Liver (tissue), 9 donors: ENCODE measurements around the gene SNAPC3. TPM values are rescaled to one million over a fixed set of nuclear protein-coding genes. Genes with fewer than 3 reads are reported as not detected.

ENCODE experiments used
- DNase-seq: peaks from one replicate; pipeline ENCODE4 v3.0.0-alpha.2; 2017; ENCODE audit warnings: low spot score
- H3K27ac ChIP-seq, 2 donors: one replicate each; pipeline ENCODE4 v1.7.0; 2013; ENCODE audit warnings: inconsistent platforms in 2 of 2, low read length in 2 of 2, control low read depth in 1 of 2, low read depth in 1 of 2, mild to moderate bottlenecking in 1 of 2
- H3K27me3 ChIP-seq, 4 donors: one replicate each; pipeline versions ENCODE4 v1.6.1 to v1.7.0; 2013; ENCODE audit warnings: low read length in 3 of 4, inconsistent platforms in 1 of 4, mild to moderate bottlenecking in 1 of 4, moderate library complexity in 1 of 4; ENCODE audit not compliant: control insufficient read depth in 4 of 4, insufficient read depth in 4 of 4
- H3K36me3 ChIP-seq, 4 donors: one replicate each; pipeline versions ENCODE4 v1.6.1 to v1.7.0; 2013; ENCODE audit warnings: low read length in 3 of 4, mild to moderate bottlenecking in 3 of 4, low read depth in 1 of 4, moderate library complexity in 1 of 4; ENCODE audit not compliant: control insufficient read depth in 4 of 4, insufficient read depth in 3 of 4
- H3K4me1 ChIP-seq, 4 donors: one replicate each; pipeline versions ENCODE4 v1.6.1 to v1.7.0; 2013; ENCODE audit warnings: low read length in 3 of 4, mild to moderate bottlenecking in 3 of 4, moderate library complexity in 1 of 4; ENCODE audit not compliant: control insufficient read depth in 4 of 4, insufficient read depth in 4 of 4
- H3K4me3 ChIP-seq, 3 donors: one replicate each; pipeline versions ENCODE4 v1.6.1 to v1.7.0; 2013; ENCODE audit warnings: low read length in 3 of 3, control low read depth in 1 of 3, low read depth in 1 of 3, mild to moderate bottlenecking in 1 of 3
- H3K9ac ChIP-seq, 2 donors: one replicate each; pipeline ENCODE4 v1.7.0; 2013; ENCODE audit warnings: low read length in 2 of 2, mild to moderate bottlenecking in 2 of 2, moderate library complexity in 2 of 2, control low read depth in 1 of 2, low read depth in 1 of 2
- H3K9me3 ChIP-seq, 4 donors: one replicate each; pipeline versions ENCODE4 v1.6.1 to v1.7.0; 2013; ENCODE audit warnings: low read length in 3 of 4; ENCODE audit not compliant: control insufficient read depth in 4 of 4
- EGR1 ChIP-seq, 2 donors: IDR thresholded peaks; 2 replicates each; pipeline ENCODE4 v1.6.1; 2016 to 2018; ENCODE audit warnings: antibody characterized with exemption in 2 of 2, low read depth in 2 of 2
- FOXA2 ChIP-seq: IDR thresholded peaks from 2 replicates; pipeline ENCODE4 v1.6.1; 2016; ENCODE audit warnings: antibody characterized with exemption
- GABPA ChIP-seq, 2 donors: IDR thresholded peaks in 1 of 2; conservative IDR thresholded peaks in 1 of 2; 2 replicates each; pipeline ENCODE4 v1.6.1; 2016; ENCODE audit warnings: antibody characterized with exemption in 2 of 2, mild to moderate bottlenecking in 1 of 2, moderate library complexity in 1 of 2
- HNF4G ChIP-seq: IDR thresholded peaks from 2 replicates; pipeline ENCODE4 v1.6.1; 2016; ENCODE audit warnings: antibody characterized with exemption
- JUND ChIP-seq, 2 donors: IDR thresholded peaks; 2 replicates each; pipeline ENCODE4 v1.6.1; 2016; ENCODE audit warnings: antibody characterized with exemption in 2 of 2
- SP1 ChIP-seq: IDR thresholded peaks from 2 replicates; pipeline ENCODE4 v1.6.1; 2018; ENCODE audit warnings: antibody characterized with exemption, mild to moderate bottlenecking
- WGBS: extraction: QIAGEN DNeasy Blood & Tissue Kit; methylation state at CpG from one replicate; pipeline ENCODE4 v1.1.7; 2013; 5-methylcytosine and 5-hydroxymethylcytosine counted together
- polyA plus RNA-seq, 2 donors: library from polyadenylated mRNA; stranded (reverse) in 1 of 2; unstranded in 1 of 2; fragments of 200-250 nt in 1 of 2; fragments of >200 nt in 1 of 2; fragmentation: Nextera tagmentation in 1 of 2; extraction: Ambion mirVana in 1 of 2; gene quantifications; one replicate each; pipeline versions ENCODE4 v1.2.1 to v1.2.3, GENCODE V29; 2013 to 2015
- total RNA-seq, 2 donors: library from RNA; depleted of rRNA; stranded (reverse); fragments of >200 nt; gene quantifications; one replicate each; pipeline ENCODE4 v1.2.3, GENCODE V29; 2014
- TF ChIP-seq, protein P1 (sequence below): fragments of 150-350 bp; IDR thresholded peaks from 2 replicates; pipeline ENCODE4 v1.5.1; 2017; ENCODE audit warnings: improper control_type of control experiment, low read depth, low read length; ENCODE audit not compliant: missing input control
- TF ChIP-seq, protein P2 (sequence below): IDR thresholded peaks from 2 replicates; pipeline ENCODE4 v1.6.1; 2016; ENCODE audit warnings: antibody characterized with exemption
- TF ChIP-seq, protein P3 (sequence below): IDR thresholded peaks from 2 replicates; pipeline ENCODE4 v1.6.1; 2016; ENCODE audit warnings: antibody characterized with exemption
- donor health status: healthy.
- donor health status: healthy.
- donor health status: healthy.
- donor health status: healthy.
- donor health status: healthy.

SNAPC3 gene
- total and polyA plus RNA-seq, 4 donors: 7.4 to 19.6 (median 13.5) TPM

GRCh38 chr9:15389173-15389572 is 33.5 kb upstream of the SNAPC3 start:
- H3K27ac ChIP-seq: no peak overlapping the region
- no peak overlapping the region for H3K4me3 ChIP-seq
- no peaks in the 10 kb centered on the region for H3K36me3 ChIP-seq
- H3K9ac ChIP-seq: no peak overlapping the region
- no peaks in the 10 kb centered on the region for H3K9me3 ChIP-seq
- TF ChIP-seq JUND (IDR thresholded peaks at IDR 0.05): no peak
- TF ChIP-seq, protein P1, sequence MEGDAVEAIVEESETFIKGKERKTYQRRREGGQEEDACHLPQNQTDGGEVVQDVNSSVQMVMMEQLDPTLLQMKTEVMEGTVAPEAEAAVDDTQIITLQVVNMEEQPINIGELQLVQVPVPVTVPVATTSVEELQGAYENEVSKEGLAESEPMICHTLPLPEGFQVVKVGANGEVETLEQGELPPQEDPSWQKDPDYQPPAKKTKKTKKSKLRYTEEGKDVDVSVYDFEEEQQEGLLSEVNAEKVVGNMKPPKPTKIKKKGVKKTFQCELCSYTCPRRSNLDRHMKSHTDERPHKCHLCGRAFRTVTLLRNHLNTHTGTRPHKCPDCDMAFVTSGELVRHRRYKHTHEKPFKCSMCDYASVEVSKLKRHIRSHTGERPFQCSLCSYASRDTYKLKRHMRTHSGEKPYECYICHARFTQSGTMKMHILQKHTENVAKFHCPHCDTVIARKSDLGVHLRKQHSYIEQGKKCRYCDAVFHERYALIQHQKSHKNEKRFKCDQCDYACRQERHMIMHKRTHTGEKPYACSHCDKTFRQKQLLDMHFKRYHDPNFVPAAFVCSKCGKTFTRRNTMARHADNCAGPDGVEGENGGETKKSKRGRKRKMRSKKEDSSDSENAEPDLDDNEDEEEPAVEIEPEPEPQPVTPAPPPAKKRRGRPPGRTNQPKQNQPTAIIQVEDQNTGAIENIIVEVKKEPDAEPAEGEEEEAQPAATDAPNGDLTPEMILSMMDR: no peak
- no peak for TF ChIP-seq HNF4G
- no peak for TF ChIP-seq GABPA (IDR thresholded peaks at IDR 0.05 in 1 of 2, conservative IDR thresholded peaks at IDR 0.05 in 1 of 2)
- no peak for TF ChIP-seq SP1
- no peak for TF ChIP-seq FOXA2
- no peak for TF ChIP-seq EGR1 (IDR thresholded peaks at IDR 0.05; ENCODE audit: low read depth in 2 of 2)
- H3K27me3 ChIP-seq: no peaks in the 10 kb centered on the region
- DNase-seq: no peak
- no peaks in the 10 kb centered on the region for H3K4me1 ChIP-seq

DNA sequence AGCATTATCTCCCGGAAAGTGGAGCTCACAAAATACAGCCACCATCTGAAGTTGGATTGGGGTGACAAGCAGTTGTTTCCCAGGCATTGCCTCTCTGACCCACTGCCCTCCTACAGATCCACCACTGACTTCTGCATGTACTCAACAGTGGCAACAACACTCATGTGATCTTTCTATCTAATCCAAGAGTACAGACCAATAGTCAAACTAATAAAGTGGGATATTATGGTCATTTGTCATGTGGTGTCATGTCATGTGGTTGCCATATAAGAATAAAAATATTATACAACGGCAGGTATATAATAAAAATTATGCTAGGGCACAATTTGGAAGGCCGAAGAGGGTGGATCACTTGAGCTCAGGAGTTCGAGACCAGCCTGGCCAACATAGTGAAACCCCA is 33.0 kb upstream of the SNAPC3 start:
- Histone ChIP-seq H3K27me3 (no peaks in the 10 kb centered on the region), H3K27ac (no peak overlapping the region), H3K9me3 (no peaks in the 10 kb centered on the region), H3K9ac (no peak overlapping the region), H3K4me1 (no peaks in the 10 kb centered on the region), H3K4me3 (no peak overlapping the region), H3K36me3 (no peaks in the 10 kb centered on the region)
- DNase-seq: no peak
- TF ChIP-seq SP1: no peak
- TF ChIP-seq, protein P1: no peak
- 90% methylated on average over 4 of the region's 4 CpGs for WGBS

GRCh38 chr9:15390201-15390600 is 32.5 kb upstream of the SNAPC3 start:
- no peak overlapping the region for H3K27ac ChIP-seq
- DNase-seq: no peak
- TF ChIP-seq EGR1 (IDR thresholded peaks at IDR 0.05; ENCODE audit: low read depth in 2 of 2): no peak
- H3K27me3 ChIP-seq: no peaks in the 10 kb centered on the region
- no peak overlapping the region for H3K4me3 ChIP-seq
- no peaks in the 10 kb centered on the region for H3K4me1 ChIP-seq
- H3K9me3 ChIP-seq: no peaks in the 10 kb centered on the region
- no peak overlapping the region for H3K9ac ChIP-seq
- 63% methylated on average over 2 of the region's 2 CpGs for WGBS
- no peaks in the 10 kb centered on the region for H3K36me3 ChIP-seq

DNA sequence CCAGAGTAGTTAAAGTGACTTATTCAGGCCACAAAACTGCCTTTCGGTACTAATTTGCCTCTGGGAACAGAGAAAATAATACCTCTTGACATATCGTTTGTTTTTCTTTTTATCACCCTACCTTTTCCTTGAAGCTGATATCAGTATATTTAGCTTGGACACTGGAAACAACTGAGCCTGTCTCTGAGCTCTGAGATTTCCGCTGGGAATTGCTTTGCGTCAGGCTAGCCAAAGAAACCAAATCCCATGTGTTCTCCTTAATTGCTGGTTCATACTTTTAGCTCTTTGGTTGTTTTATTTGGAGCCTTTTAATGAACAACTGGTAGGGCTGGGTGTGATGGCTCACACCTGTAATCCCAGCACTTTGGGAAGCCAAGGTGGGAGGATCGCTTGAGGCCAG is 30.3 kb upstream of the SNAPC3 start:
- no peak overlapping the region for H3K9ac ChIP-seq
- WGBS: 89% methylated on average over 5 of the region's 5 CpGs
- H3K4me1 ChIP-seq: no peaks in the 10 kb centered on the region
- H3K27ac ChIP-seq: no peak overlapping the region
- H3K36me3 ChIP-seq: no peaks in the 10 kb centered on the region
- no peaks in the 10 kb centered on the region for H3K27me3 ChIP-seq
- no peaks in the 10 kb centered on the region for H3K9me3 ChIP-seq
- DNase-seq: no peak
- H3K4me3 ChIP-seq: no peak overlapping the region
- TF ChIP-seq, protein P1: no peak
- TF ChIP-seq SP1: no peak
- TF ChIP-seq, protein P2, sequence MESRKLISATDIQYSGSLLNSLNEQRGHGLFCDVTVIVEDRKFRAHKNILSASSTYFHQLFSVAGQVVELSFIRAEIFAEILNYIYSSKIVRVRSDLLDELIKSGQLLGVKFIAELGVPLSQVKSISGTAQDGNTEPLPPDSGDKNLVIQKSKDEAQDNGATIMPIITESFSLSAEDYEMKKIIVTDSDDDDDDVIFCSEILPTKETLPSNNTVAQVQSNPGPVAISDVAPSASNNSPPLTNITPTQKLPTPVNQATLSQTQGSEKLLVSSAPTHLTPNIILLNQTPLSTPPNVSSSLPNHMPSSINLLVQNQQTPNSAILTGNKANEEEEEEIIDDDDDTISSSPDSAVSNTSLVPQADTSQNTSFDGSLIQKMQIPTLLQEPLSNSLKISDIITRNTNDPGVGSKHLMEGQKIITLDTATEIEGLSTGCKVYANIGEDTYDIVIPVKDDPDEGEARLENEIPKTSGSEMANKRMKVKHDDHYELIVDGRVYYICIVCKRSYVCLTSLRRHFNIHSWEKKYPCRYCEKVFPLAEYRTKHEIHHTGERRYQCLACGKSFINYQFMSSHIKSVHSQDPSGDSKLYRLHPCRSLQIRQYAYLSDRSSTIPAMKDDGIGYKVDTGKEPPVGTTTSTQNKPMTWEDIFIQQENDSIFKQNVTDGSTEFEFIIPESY: no peak
- TF ChIP-seq, protein P3, sequence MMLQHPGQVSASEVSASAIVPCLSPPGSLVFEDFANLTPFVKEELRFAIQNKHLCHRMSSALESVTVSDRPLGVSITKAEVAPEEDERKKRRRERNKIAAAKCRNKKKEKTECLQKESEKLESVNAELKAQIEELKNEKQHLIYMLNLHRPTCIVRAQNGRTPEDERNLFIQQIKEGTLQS: no peak
